Adipose tissue (tissue), 3 donors: ENCODE results near the gene SGPL1. TPM values are rescaled to one million over a fixed set of nuclear protein-coding genes. Genes with fewer than 3 reads are reported as not detected.

Experiments
- H3K27ac ChIP-seq: one replicate; pipeline ENCODE4 v1.5.1; 2013; ENCODE audit warnings: low read depth, low read length
- WGBS, 3 donors: extraction: QIAGEN DNeasy Blood & Tissue Kit; methylation state at CpG; one replicate each; pipeline ENCODE4 v1.1.7; 2013; 5-methylcytosine and 5-hydroxymethylcytosine counted together
- polyA plus RNA-seq, 3 donors: library from polyadenylated mRNA; stranded (reverse); fragments of 200-250 nt; gene quantifications; one replicate each; pipeline ENCODE4 v1.2.3, GENCODE V29; 2013
- donor health status: healthy with polysubstance abuse.
- donor health status: Bipolar disorder and iron deficiency.
- donor health status: healthy.

The SGPL1 gene
- polyA plus RNA-seq, 3 donors, result 7.3 to 10.9 (median 10.7) TPM

- 72 to 80% (median 76%) methylated on average over 16 of the region's 16 CpGs for WGBS, 3 donors
- no peak overlapping the region for H3K27ac ChIP-seq
These were observed 36.0 kb upstream of the SGPL1 start for GRCh38 chr10:70779511-70780369.

- no peak overlapping the region for H3K27ac ChIP-seq
- WGBS, 3 donors, result 89 to 96% (median 92%) methylated on average over 8 to 9 of the region's 9 CpGs
These were observed 35.4 kb upstream of the SGPL1 start for GRCh38 chr10:70780370-70780760.

- WGBS, 3 donors, result 84 to 96% (median 95%) methylated on average over 4 of the region's 4 CpGs
- H3K27ac ChIP-seq, result no peak overlapping the region
These were observed 35.0 kb upstream of the SGPL1 start for GRCh38 chr10:70780772-70781171.

- WGBS, 3 donors, result 94 to 97% (median 94%) methylated on average over 8 of the region's 8 CpGs
- no peak overlapping the region for H3K27ac ChIP-seq
These were observed 34.2 kb upstream of the SGPL1 start for GRCh38 chr10:70781461-70782051.

- 34 to 68% (median 48%) methylated on average over 3 to 4 of the region's 4 CpGs for WGBS, 3 donors
- no peak overlapping the region for H3K27ac ChIP-seq
These were observed 33.5 kb upstream of the SGPL1 start for GRCh38 chr10:70782086-70782745.

- no peak overlapping the region for H3K27ac ChIP-seq
- WGBS, 3 donors, result 63 to 73% (median 64%) methylated on average over 11 of the region's 11 CpGs
These were observed 32.7 kb upstream of the SGPL1 start for GRCh38 chr10:70782746-70783680.

- H3K27ac ChIP-seq, result no peak overlapping the region
- WGBS, 3 donors, result 44 to 74% (median 53%) methylated on average over 5 of the region's 5 CpGs
These were observed 31.7 kb upstream of the SGPL1 start for GRCh38 chr10:70784016-70784415.

GRCh38 chr10:70784471-70784870, 31.3 kb upstream of the SGPL1 start:
- H3K27ac ChIP-seq, result no peak overlapping the region
- WGBS, 3 donors, result 62 to 72% (median 65%) methylated on average over 2 of the region's 2 CpGs

GRCh38 chr10:70785190-70785589, 30.6 kb upstream of the SGPL1 start, which contains the start of gene TBATA:
Gene TBATA, minus strand, starts transcription at chr10:70785377. Its CDS starts 1,998 bp downstream, at chr10:70783379.
- WGBS, 3 donors, result 31 to 65% (median 46%) methylated on average over 4 of the region's 4 CpGs
- no peak within 1 kb of the TSS for H3K27ac ChIP-seq

- no peak overlapping the region for H3K27ac ChIP-seq
- 40 to 61% (median 54%) methylated on average over 5 of the region's 5 CpGs for WGBS, 3 donors
These were observed 28.8 kb upstream of the SGPL1 start for GRCh38 chr10:70786799-70787415.

GRCh38 chr10:70791386-70792039, 24.2 kb upstream of the SGPL1 start:
- 41 to 66% (median 52%) methylated on average over 5 of the region's 5 CpGs for WGBS, 3 donors
- H3K27ac ChIP-seq, result no peak overlapping the region

- no peak overlapping the region for H3K27ac ChIP-seq
- WGBS, 3 donors, result 89 to 97% (median 92%) methylated on average over 1 of the region's 1 CpG
These were observed 20.1 kb upstream of the SGPL1 start for GRCh38 chr10:70795613-70796012.

GRCh38 chr10:70797840-70798239, 17.9 kb upstream of the SGPL1 start:
- WGBS, 3 donors, result 69 to 81% (median 73%) methylated on average over 7 of the region's 7 CpGs
- no peak overlapping the region for H3K27ac ChIP-seq

GRCh38 chr10:70799124-70799523, 16.6 kb upstream of the SGPL1 start:
- no peak overlapping the region for H3K27ac ChIP-seq
- WGBS, 3 donors, result 52 to 73% (median 58%) methylated on average over 5 of the region's 5 CpGs

- no peak overlapping the region for H3K27ac ChIP-seq
- WGBS, 3 donors, result 69 to 100% (median 73%) methylated on average over 1 of the region's 1 CpG
These were observed 13.9 kb upstream of the SGPL1 start for GRCh38 chr10:70801854-70802253.

- no peak overlapping the region for H3K27ac ChIP-seq
- WGBS, 3 donors, result 57 to 85% (median 82%) methylated on average over 2 of the region's 2 CpGs
These were observed 11.8 kb upstream of the SGPL1 start for GRCh38 chr10:70803775-70804420.

GRCh38 chr10:70804421-70804808, 11.3 kb upstream of the SGPL1 start:
- no peak overlapping the region for H3K27ac ChIP-seq
- 28 to 82% (median 73%) methylated on average over 2 of the region's 2 CpGs for WGBS, 3 donors
